GM21529 (cell line): Measurements from ENCODE around the gene ZSWIM6.

Experiments
- ATAC-seq: cut with Tn5 transposase; IDR thresholded peaks from one replicate; pipeline ENCODE4 v1.9.1; 2021; ENCODE audit not compliant: unreplicated experiment

ZSWIM6 gene

GRCh38 chr5:61431923-61432620 is 100.0 kb downstream of the ZSWIM6 start:
- ATAC-seq: no peak

- ATAC-seq: no peak
Observed at GRCh38 chr5:61435368-61435767, 103.3 kb downstream of the ZSWIM6 start.

DNA sequence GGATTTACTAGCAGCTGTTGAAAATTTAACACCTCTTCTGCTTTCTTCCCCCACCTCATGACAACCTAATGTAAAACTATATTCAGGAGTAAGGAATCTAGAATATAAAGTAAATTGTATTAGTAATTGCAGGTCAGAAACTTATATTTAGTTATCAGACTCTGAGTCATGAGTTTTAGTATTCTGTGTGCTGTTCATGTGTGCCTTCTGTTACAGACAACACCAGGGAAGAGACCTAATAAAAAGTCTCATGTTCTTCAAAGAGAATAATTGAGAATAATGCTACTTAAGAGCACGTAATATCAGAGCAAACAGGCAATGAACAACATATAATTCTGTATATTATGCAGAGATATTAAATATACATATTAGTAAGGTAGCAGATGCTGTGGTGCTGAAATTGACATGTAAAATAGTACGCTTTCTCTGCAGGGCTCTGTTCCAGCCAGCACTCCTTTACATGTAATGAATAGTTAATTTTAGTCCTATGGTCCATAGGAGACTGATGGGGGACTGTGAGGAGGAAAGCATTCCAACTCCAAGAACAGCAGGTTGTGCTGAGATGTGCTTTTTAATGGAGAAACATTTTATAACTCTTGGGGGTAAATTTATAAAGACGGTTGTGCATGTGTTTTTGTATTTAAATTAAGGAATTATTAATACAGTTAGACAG is 106.4 kb downstream of the ZSWIM6 start:
- no peak for ATAC-seq

DNA sequence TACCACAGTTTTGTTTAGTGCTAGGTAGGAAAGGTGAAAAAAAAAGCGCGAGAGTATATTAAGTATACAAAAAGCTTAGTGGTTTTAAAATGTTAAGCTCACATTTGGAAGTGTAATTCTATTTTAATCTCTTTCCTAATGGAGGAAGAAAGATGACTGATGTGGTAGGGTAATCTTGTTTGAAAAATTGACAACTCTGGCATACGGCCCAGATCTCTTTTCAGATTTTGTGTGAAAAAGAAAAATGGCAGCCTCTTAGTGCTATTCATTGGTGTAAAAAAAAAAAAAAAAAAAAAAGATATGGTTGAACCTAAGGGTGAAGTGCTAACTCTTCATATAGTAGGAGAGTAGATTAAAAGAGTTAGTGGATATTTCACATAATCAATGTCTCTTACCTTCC is 108.0 kb downstream of the ZSWIM6 start:
- ATAC-seq: no peak

- ATAC-seq: no peak
Observed at GRCh38 chr5:61440596-61440995, 108.5 kb downstream of the ZSWIM6 start.

GRCh38 chr5:61441742-61442141 is 109.7 kb downstream of the ZSWIM6 start:
- no peak for ATAC-seq

- no peak for ATAC-seq
Observed at GRCh38 chr5:61447780-61448495, 115.9 kb downstream of the ZSWIM6 start.

DNA sequence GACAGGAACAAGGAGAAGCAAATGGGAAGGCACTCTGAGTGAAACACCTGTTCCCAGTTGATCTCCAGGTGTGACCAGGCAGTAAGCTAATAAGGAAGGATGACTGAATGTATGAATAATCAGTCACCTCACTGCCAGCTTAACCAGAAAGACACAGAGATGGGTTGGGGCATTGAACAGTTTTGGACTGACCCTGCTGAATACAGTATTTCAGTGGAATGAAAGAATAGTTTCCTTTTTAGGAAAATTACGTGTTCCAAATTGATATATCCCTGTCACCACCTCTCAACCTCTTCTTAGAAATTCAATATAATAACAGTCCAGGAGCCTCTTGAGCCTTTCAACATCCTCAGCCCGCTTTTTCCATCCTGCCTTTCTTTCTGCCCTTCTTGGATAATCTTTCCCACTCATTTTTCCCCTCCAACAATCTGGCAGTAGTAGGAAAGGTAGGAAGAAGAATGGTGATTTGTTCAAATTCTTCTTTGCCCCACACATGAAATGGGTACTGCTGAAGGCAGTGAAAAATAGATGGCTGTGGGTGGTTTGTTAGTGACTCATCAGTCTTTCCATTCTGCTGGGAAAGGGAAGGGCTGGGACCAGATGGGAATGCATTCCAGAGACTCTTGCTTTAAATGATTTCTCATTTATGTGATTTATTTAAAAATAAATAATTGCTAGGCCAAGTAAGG is 117.9 kb downstream of the ZSWIM6 start:
- no peak for ATAC-seq

DNA sequence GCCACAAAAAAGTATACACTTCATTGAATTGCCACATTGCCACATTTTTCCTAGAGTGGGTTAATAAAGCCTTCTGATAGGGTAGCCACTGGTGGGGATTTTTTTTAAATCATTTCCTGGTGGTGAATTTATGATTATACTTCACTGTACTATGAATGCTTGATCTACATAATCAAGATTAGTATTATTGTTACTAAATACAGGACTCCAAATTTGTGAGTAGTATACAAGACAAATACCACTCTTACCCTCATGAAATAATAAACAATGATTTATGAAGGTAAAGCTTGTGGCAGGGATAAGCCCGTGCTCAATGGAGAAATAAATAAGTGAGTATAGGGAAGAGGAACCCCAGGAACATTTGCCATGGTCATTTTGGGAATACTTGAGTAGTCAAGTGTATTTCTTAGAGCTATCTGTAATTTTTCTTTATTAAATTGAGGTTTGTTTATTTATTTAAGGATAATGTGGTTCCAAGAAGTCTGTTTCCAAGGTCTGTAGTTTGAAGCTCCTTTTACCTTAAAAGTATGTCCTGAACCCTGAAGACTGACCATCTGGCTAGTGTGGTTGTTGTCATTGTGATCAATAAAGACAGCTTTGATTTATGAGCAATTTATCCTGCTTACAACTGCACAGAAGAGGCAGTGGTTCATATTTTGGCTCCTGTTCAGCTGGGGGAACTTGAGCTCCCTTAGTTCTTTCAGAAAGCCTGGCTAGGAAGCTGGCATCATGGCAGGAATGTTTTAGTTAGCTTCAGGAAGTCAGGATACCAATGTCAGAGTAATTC is 118.6 kb downstream of the ZSWIM6 start:
- ATAC-seq: no peak

- ATAC-seq: no peak
Observed at GRCh38 chr5:61455179-61456006, 123.3 kb downstream of the ZSWIM6 start.

- ATAC-seq: no peak
Observed at GRCh38 chr5:61460471-61460870, 128.4 kb downstream of the ZSWIM6 start.

GRCh38 chr5:61461417-61461816 is 129.4 kb downstream of the ZSWIM6 start:
- ATAC-seq: no peak

GRCh38 chr5:61461926-61462325 is 129.9 kb downstream of the ZSWIM6 start:
- ATAC-seq: no peak

DNA sequence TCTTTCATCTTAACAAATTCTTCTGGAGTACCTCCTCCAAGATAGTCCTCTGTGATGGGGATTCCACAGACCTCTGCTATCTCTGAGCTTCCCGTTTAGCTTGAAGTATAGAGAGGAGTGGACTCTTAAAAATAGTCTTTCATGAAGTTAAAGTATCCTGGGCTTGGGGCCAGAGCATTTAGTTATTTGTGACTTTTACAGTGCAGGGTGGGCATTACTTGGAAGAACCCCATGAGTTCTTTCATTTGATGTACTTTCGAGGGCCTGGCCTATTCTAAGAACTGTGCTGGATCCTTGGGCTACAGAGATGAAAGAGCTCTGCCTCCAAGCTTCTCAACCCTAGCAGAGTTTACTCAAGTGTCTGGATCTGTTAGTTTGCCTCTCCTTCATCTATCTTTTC is 131.5 kb downstream of the ZSWIM6 start:
- ATAC-seq: no peak

DNA sequence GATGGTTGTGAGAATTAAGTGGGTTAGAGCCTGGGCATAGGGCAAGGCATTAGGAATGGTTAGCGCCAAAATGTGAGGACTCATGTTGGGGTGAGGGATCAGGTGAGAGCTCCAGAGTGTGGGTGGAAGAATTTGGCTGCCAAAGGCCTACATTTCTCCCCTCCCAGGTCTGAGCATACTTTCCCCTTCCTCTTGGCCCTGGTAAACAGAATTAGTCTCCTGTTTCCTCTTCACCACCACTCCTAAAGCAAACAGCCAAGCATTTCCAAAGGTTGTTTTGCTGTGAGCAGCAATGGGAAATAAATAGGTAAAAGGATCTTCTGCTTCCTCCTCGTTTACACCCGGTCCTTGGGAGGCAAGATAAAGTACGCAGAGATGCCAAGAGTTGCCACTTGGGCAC is 132.5 kb downstream of the ZSWIM6 start:
- no peak for ATAC-seq

GRCh38 chr5:61465066-61465465 is 133.0 kb downstream of the ZSWIM6 start:
- no peak for ATAC-seq

GRCh38 chr5:61465496-61465895 is 133.4 kb downstream of the ZSWIM6 start:
- ATAC-seq: no peak

- no peak for ATAC-seq
Observed at GRCh38 chr5:61466017-61466416, 134.0 kb downstream of the ZSWIM6 start.

- ATAC-seq: no peak
Observed at GRCh38 chr5:61467766-61468482, 135.9 kb downstream of the ZSWIM6 start.
